ENCODE data around the gene ZNF311. TPM values are rescaled to one million over a fixed set of nuclear protein-coding genes. Genes with fewer than 3 reads are reported as not detected.

The ZNF311 gene
- total RNA-seq, 2 donors from 2014 or later = 1.9 to 4.3 TPM

DNA sequence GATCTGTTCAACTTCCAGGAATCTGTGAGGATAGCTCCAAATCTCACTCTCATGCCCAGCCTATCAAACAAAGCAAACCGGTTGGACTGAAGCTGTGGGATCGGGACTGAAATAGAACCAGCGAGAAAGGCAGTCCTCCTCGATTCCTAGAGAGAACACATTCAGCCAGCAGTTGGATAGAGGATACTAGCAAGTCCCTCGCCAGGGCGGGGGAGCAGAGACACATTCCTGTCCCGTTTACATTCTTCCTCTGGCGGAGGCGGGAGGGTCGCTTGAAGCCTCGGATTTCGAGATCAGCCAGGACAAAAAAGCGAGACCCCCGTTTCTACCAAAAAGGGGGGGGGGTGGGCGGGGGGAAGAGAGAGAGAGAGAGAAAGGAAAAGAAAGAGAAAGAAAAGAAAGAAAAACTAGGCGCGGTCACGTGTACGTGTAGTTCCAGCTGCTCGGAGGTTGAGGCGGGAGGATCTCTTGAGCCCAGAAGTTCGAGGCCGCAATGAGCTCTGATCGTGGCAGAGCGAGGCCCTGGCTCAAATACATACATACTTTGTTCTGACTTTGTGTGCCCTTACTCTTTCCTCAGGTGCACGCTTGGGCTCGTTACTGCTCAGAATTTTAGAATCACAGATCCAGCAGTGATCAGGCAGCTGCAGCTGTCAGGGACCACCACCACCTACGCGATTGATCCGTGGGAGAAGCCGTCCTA lies 19.5 kb downstream of the ZNF311 start:
- DNase-seq (ENCODE audit: low spot score) = peak; percentile 94
- 8% methylated on average over 31 of the region's 31 CpGs for WGBS
- Histone ChIP-seq H3K27me3 (replicated peaks; ENCODE audit: insufficient read depth) (no peaks in the 10 kb centered on the region), H3K4me1 (replicated peaks) (no peaks in the 10 kb centered on the region), H3K4me3 (peak overlapping the region; percentile 40 to 44), H3K36me3 (no peaks in the 10 kb centered on the region), H3K9me3 (no peaks in the 10 kb centered on the region), H3K27ac (peak overlapping the region; percentile 85 to 88)
- TF ChIP-seq, protein P1, sequence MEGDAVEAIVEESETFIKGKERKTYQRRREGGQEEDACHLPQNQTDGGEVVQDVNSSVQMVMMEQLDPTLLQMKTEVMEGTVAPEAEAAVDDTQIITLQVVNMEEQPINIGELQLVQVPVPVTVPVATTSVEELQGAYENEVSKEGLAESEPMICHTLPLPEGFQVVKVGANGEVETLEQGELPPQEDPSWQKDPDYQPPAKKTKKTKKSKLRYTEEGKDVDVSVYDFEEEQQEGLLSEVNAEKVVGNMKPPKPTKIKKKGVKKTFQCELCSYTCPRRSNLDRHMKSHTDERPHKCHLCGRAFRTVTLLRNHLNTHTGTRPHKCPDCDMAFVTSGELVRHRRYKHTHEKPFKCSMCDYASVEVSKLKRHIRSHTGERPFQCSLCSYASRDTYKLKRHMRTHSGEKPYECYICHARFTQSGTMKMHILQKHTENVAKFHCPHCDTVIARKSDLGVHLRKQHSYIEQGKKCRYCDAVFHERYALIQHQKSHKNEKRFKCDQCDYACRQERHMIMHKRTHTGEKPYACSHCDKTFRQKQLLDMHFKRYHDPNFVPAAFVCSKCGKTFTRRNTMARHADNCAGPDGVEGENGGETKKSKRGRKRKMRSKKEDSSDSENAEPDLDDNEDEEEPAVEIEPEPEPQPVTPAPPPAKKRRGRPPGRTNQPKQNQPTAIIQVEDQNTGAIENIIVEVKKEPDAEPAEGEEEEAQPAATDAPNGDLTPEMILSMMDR (IDR thresholded peaks at IDR 0.05) = no peak
- TF ChIP-seq POLR2A (IDR thresholded peaks at IDR 0.05) = no peak
- peak; percentile 91 for TF ChIP-seq POLR2AphosphoS5 (IDR thresholded peaks at IDR 0.05)
- intact Hi-C loops (cut with DNase I) = loop anchor here (10.0 kb wide), 3 partner anchors 91 to 1511 kb away; partner anchors contain the start of gene ZNF184

DNA sequence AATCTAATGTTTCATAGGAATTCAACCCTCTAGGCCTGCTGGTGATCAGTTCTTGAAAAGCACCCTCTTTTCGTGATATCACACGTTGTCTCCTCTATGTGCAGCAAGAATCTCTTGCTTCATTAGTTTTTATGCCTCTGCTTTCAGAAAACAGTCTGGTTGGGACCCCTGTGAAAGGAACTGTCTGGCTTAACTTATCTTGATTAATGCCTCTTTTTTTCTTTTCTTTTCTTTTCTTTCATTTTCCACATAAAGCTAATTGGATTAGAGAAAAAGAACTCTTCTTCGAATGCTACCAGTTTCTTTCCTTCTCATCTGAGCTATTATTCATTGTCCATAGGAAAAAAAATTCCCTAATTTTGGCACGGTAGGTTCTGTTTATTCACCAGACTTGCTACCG lies 21.3 kb downstream of the ZNF311 start:
- no peaks in the 10 kb centered on the region for H3K9me3 ChIP-seq
- H3K4me3 ChIP-seq = no peak overlapping the region
- H3K4me1 ChIP-seq (replicated peaks) = no peaks in the 10 kb centered on the region
- no peak for DNase-seq (ENCODE audit: low spot score)
- H3K27ac ChIP-seq = no peak overlapping the region
- no peaks in the 10 kb centered on the region for H3K27me3 ChIP-seq (replicated peaks; ENCODE audit: insufficient read depth)
- H3K36me3 ChIP-seq = no peaks in the 10 kb centered on the region
- 59% methylated on average over 5 of the region's 5 CpGs for WGBS
- intact Hi-C loops (cut with DNase I) = loop anchor here (5.0 to 10.0 kb wide), 4 partner anchors 33 to 1509 kb away; partner anchors contain the start of gene ZNF184
- no peak for TF ChIP-seq POLR2AphosphoS5 (IDR thresholded peaks at IDR 0.05)
- TF ChIP-seq POLR2A (IDR thresholded peaks at IDR 0.05) = no peak
- TF ChIP-seq, protein P1 (IDR thresholded peaks at IDR 0.05) = no peak

DNA sequence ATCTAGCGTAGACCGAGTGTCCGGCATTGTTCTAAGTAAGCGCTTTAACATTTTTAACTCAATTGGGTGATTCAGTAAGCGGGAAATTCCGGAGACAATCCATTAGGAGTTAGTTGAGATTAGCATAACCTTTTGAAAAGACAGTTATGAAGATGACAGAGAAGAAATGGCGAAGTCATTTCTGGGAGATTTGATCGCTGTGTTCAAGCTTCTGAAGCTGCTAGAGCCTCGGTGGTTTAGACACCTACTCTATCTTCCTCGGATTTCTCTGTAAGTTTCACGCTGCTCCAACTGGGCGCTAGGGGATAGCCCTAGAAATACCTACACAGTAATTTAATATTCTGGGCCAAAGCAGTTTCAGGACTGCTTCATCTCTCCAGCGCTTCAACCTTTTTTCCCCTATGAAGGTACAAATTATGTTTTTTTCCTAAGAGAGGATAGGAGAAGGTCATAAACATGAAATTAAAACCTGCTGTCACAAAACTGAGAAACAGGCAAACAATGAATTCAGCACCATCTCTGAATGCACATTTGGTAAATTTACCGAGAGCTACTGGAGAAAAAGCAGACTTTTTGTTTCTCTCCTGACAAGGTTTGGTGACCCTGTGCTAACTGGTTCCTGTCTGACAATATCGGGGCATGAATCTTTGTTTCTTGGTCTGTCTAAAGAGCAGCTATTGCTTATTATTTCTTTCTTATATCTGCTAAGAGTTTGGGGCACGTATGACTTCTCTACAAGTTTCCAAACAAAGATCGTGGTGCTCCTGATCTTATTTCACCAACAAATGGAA lies 22.4 kb downstream of the ZNF311 start:
- intact Hi-C loops (cut with DNase I) = loop anchor here (5.0 to 10.0 kb wide), 4 partner anchors 35 to 1508 kb away; partner anchors contain the start of gene ZNF184
- peak; percentile 30 for DNase-seq (ENCODE audit: low spot score)
- Histone ChIP-seq H3K27me3 (replicated peaks; ENCODE audit: insufficient read depth) (no peaks in the 10 kb centered on the region), H3K27ac (peak overlapping the region; percentile 71 to 73), H3K36me3 (no peaks in the 10 kb centered on the region), H3K4me1 (replicated peaks) (no peaks in the 10 kb centered on the region), H3K9me3 (no peaks in the 10 kb centered on the region), H3K4me3 (peak overlapping the region; percentile 54 to 58)
- WGBS = 12% methylated on average over 17 of the region's 17 CpGs
- TF ChIP-seq POLR2AphosphoS5 (IDR thresholded peaks at IDR 0.05) = no peak
- TF ChIP-seq, protein P1 (IDR thresholded peaks at IDR 0.05) = peak in 1 of 4 experiments; percentile 19

DNA sequence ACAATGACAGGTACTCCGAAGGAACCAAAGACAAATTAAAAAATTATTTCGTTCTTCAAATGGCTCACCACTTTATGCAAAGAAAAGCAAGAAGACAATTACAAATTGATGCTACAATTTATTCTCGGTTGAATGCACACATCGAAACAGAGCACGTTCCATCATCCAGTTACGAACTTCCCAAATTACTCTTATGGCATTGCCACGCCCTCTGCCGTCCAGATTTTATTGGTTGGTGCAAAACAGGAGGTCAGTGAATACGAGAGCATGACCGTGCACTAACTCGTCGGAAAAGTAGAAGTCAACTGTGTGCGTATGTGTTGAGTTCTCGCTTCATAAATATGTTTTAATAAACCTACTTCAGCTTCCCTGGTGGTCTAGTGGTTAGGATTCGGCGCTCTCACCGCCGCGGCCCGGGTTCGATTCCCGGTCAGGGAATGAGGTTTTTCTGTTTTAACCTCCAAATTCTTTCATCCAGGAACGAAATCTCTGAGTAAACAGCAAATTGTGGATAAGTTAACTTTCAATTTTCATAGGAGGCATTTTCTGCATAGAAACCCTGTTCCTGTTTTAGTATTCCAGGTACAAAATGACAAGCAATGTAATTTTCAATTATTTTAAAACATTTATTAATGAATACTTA lies 23.2 kb downstream of the ZNF311 start:
- H3K27ac ChIP-seq = peak overlapping the region; percentile 71 to 73
- no peaks in the 10 kb centered on the region for H3K9me3 ChIP-seq
- TF ChIP-seq, protein P1 (IDR thresholded peaks at IDR 0.05) = peak in 2 of 4 experiments; percentile 21 to 23
- TF ChIP-seq POLR2AphosphoS5 (IDR thresholded peaks at IDR 0.05) (peak; percentile 86), POLR2A (IDR thresholded peaks at IDR 0.05) (no peak)
- no peaks in the 10 kb centered on the region for H3K4me1 ChIP-seq (replicated peaks)
- peak; percentile 74 for DNase-seq (ENCODE audit: low spot score)
- WGBS = under 1% methylated on average over 23 of the region's 23 CpGs
- intact Hi-C loops (cut with DNase I) = loop anchor here (2.0 to 10.0 kb wide), 5 partner anchors 35 to 1507 kb away; partner anchors contain the start of gene ZNF184
- peak overlapping the region; percentile 54 to 58 for H3K4me3 ChIP-seq
- no peaks in the 10 kb centered on the region for H3K36me3 ChIP-seq
- no peaks in the 10 kb centered on the region for H3K27me3 ChIP-seq (replicated peaks; ENCODE audit: insufficient read depth)
